HEK293 (cell line): ENCODE measurements around the gene TMEM178A.

Experiments used
- CTCF ChIA-PET: fragments of 350-600 bp; formaldehyde crosslinking; extraction: SDS; loops from one replicate; lab custom pipeline; 2021; ENCODE audit warnings: antibody characterized with exemption; lab: Yijun Ruan, JAX
- POLR2A ChIA-PET: fragments of 300-600 bp; formaldehyde crosslinking; extraction: SDS; loops from one replicate; lab custom pipeline; 2020; ENCODE audit warnings: antibody characterized with exemption, inconsistent platforms; lab: Yijun Ruan, JAX
- H3K27ac ChIP-seq: fragments of 200-500 bp; sonication (Bioruptor generic); 2 replicates; pipeline ENCODE4 v1.5.1; 2014; ENCODE audit warnings: low read depth, low read length, control low read depth, inconsistent platforms; ENCODE audit errors: extremely low read depth
- H3K36me3 ChIP-seq, 2 experiments: fragments of 200-500 bp in 1 of 2; sonication (Bioruptor generic) in 1 of 2; 1 replicate in 1 of 2; 2 replicates in 1 of 2; pipeline ENCODE4 v1.5.1; 2014 to 2017; ENCODE audit warnings: inconsistent platforms in 2 of 2, low read length in 2 of 2; ENCODE audit not compliant: control insufficient read depth in 2 of 2, insufficient read depth in 1 of 2
- H3K4me1 ChIP-seq: fragments of 200-500 bp; sonication (Bioruptor generic); 2 replicates; pipeline ENCODE4 v1.5.1; 2014; ENCODE audit warnings: mild to moderate bottlenecking, low read length, inconsistent platforms; ENCODE audit not compliant: control insufficient read depth, insufficient read depth
- H3K4me3 ChIP-seq: 2 replicates; pipeline ENCODE4 v1.5.1; 2011; ENCODE audit warnings: low read depth, mild to moderate bottlenecking, control low read depth, low read length, moderate library complexity
- H3K9me3 ChIP-seq: fragments of 200-500 bp; sonication (Bioruptor generic); 2 replicates; pipeline ENCODE4 v1.5.1; 2014; ENCODE audit warnings: low read depth, low read length, inconsistent platforms; ENCODE audit not compliant: control insufficient read depth, insufficient read depth
- BCL6B ChIP-seq: fragments of 450-650 bp; formaldehyde crosslinking; IDR thresholded peaks from 2 replicates; pipeline ENCODE4 v1.5.1; 2017; ENCODE audit warnings: missing biosample characterization, missing genetic modification characterization
- MEIS1 ChIP-seq: sonication (generic); formaldehyde crosslinking; IDR thresholded peaks from 2 replicates; pipeline ENCODE4 v1.8.1; 2022; ENCODE audit warnings: missing genetic modification reagents, mild to moderate bottlenecking, borderline replicate concordance
- OSR2 ChIP-seq: fragments of 450-650 bp; formaldehyde crosslinking; IDR thresholded peaks from 2 replicates; pipeline ENCODE4 v1.5.1; 2016; ENCODE audit warnings: missing biosample characterization, missing genetic modification characterization
- SCRT2 ChIP-seq: fragments of 450-650 bp; formaldehyde crosslinking; IDR thresholded peaks from 2 replicates; pipeline ENCODE4 v1.5.1; 2016; ENCODE audit warnings: missing biosample characterization, missing genetic modification characterization
- ZBTB21 ChIP-seq: fragments of 450-650 bp; formaldehyde crosslinking; IDR thresholded peaks from 2 replicates; pipeline ENCODE4 v1.5.1; 2017; ENCODE audit warnings: missing biosample characterization, missing genetic modification characterization
- ZNF140 ChIP-seq: fragments of 450-650 bp; formaldehyde crosslinking; IDR thresholded peaks from 2 replicates; pipeline ENCODE4 v1.5.1; 2016; ENCODE audit warnings: missing biosample characterization, missing genetic modification characterization
- ZNF169 ChIP-seq: fragments of 450-650 bp; formaldehyde crosslinking; IDR thresholded peaks from 2 replicates; pipeline ENCODE4 v1.5.1; 2016; ENCODE audit warnings: missing biosample characterization, missing genetic modification characterization
- ZNF280D ChIP-seq: fragments of 450-650 bp; formaldehyde crosslinking; IDR thresholded peaks from 2 replicates; pipeline ENCODE4 v1.5.1; 2016; ENCODE audit warnings: missing biosample characterization, missing genetic modification characterization
- ZNF324 ChIP-seq: fragments of 450-650 bp; formaldehyde crosslinking; IDR thresholded peaks from 2 replicates; pipeline ENCODE4 v1.5.1; 2016; ENCODE audit warnings: missing biosample characterization, missing genetic modification characterization
- ZNF404 ChIP-seq: fragments of 450-650 bp; formaldehyde crosslinking; IDR thresholded peaks from 2 replicates; pipeline ENCODE4 v1.5.1; 2017; ENCODE audit warnings: missing biosample characterization, missing genetic modification characterization
- ZNF555 ChIP-seq: fragments of 450-650 bp; formaldehyde crosslinking; conservative IDR thresholded peaks from 2 replicates; pipeline ENCODE4 v1.5.1; 2017; ENCODE audit warnings: missing biosample characterization, mild to moderate bottlenecking, missing genetic modification characterization, inconsistent platforms
- ZNF558 ChIP-seq: fragments of 450-650 bp; formaldehyde crosslinking; IDR thresholded peaks from 2 replicates; pipeline ENCODE4 v1.5.1; 2016; ENCODE audit warnings: missing biosample characterization, missing genetic modification characterization
- ZNF561 ChIP-seq: fragments of 450-650 bp; IDR thresholded peaks from 2 replicates; pipeline ENCODE4 v1.5.1; 2018; ENCODE audit warnings: missing biosample characterization, missing genetic modification characterization, borderline replicate concordance
- ZNF654 ChIP-seq: fragments of 450-650 bp; formaldehyde crosslinking; IDR thresholded peaks from 2 replicates; pipeline ENCODE4 v1.5.1; 2016; ENCODE audit warnings: low read depth, missing biosample characterization, missing genetic modification characterization
- ZNF768 ChIP-seq: fragments of 450-650 bp; formaldehyde crosslinking; IDR thresholded peaks from 2 replicates; pipeline ENCODE4 v1.5.1; 2018; ENCODE audit warnings: missing biosample characterization, mild to moderate bottlenecking, missing genetic modification characterization
- TF ChIP-seq, protein P1 (sequence below): fragments of 450-650 bp; formaldehyde crosslinking; IDR thresholded peaks from 2 replicates; pipeline ENCODE4 v1.5.1; 2016; ENCODE audit warnings: missing biosample characterization, missing genetic modification characterization

The TMEM178A gene

DNA sequence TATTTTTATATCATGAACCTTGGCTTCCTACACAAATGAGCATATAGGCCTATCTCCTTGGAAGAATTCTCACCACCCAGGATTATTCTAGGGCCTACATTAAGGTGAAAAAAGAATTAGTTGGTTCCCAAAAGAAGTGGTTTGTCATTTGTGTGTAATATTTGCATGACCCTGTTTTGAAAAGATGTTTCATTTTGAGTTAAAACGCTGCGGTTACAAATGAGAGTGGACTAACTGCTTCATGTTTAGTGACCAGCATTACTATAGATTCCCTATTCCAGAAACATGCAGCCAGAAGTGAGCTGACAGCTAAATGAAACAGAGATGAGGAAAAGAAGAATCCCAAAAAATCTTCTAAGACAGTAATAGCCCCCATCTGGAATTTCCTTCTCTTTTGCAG lies 44.1 kb upstream of the TMEM178A start:
- Histone ChIP-seq H3K4me1 (peaks cover 3% of the 10 kb centered on the region; the same call in 1 of the 2 replicates), H3K4me3 (no peak overlapping the region), H3K9me3 (no peaks in the 10 kb centered on the region), H3K27ac (no peak overlapping the region), H3K36me3 (no peaks in the 10 kb centered on the region)
- ChIA-PET POLR2A (no interaction called here), CTCF (interaction anchor here (1.4 kb wide), 1 partner anchor 109 kb away, joined by 5 read pairs; no protein-coding TSS in a partner anchor)
- TF ChIP-seq MEIS1 (CRISPR knock-in tag) (no peak), BCL6B (no peak), ZNF169 (tag by site-specific recombination) (no peak), ZNF404 (tag by site-specific recombination) (no peak), ZNF561 (tag by site-specific recombination) (no peak), ZNF558 (tag by site-specific recombination) (no peak)
- TF ChIP-seq, protein P1, sequence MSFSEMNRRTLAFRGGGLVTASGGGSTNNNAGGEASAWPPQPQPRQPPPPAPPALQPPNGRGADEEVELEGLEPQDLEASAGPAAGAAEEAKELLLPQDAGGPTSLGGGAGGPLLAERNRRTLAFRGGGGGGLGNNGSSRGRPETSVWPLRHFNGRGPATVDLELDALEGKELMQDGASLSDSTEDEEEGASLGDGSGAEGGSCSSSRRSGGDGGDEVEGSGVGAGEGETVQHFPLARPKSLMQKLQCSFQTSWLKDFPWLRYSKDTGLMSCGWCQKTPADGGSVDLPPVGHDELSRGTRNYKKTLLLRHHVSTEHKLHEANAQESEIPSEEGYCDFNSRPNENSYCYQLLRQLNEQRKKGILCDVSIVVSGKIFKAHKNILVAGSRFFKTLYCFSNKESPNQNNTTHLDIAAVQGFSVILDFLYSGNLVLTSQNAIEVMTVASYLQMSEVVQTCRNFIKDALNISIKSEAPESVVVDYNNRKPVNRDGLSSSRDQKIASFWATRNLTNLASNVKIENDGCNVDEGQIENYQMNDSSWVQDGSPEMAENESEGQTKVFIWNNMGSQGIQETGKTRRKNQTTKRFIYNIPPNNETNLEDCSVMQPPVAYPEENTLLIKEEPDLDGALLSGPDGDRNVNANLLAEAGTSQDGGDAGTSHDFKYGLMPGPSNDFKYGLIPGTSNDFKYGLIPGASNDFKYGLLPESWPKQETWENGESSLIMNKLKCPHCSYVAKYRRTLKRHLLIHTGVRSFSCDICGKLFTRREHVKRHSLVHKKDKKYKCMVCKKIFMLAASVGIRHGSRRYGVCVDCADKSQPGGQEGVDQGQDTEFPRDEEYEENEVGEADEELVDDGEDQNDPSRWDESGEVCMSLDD (tag by site-specific recombination) = no peak

DNA sequence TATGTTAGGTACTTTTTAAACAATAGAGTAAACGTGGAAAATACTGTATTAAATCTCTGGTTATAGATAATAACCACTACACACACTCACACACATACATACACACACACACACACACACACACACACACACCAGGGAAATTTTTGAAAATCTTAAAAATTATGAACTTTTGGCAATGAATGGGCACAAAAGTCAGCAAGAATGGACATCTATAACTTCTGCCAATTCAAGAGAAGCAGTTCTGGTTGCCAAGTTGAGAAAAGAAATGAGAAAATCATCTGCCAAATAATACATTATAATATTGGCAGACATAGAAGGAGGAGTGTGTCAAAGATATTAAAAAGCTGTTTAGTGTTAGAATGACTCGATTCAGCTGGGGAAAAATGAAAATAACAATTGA lies 42.9 kb upstream of the TMEM178A start:
- CTCF ChIA-PET = interaction anchor here (1.4 kb wide), 1 partner anchor 107 kb away, joined by 5 read pairs; no protein-coding TSS in a partner anchor
- Histone ChIP-seq H3K27ac (no peak overlapping the region), H3K4me1 (peaks cover 3% of the 10 kb centered on the region; the same call in 1 of the 2 replicates), H3K4me3 (no peak overlapping the region), H3K36me3 (no peaks in the 10 kb centered on the region), H3K9me3 (no peaks in the 10 kb centered on the region)
- TF ChIP-seq ZNF555 (tag by site-specific recombination) (no peak), ZNF140 (tag by site-specific recombination) (no peak), ZNF561 (tag by site-specific recombination) (no peak), ZNF169 (tag by site-specific recombination) (no peak), ZNF280D (tag by site-specific recombination) (no peak), OSR2 (tag by site-specific recombination) (no peak)
- POLR2A ChIA-PET = no interaction called here

DNA sequence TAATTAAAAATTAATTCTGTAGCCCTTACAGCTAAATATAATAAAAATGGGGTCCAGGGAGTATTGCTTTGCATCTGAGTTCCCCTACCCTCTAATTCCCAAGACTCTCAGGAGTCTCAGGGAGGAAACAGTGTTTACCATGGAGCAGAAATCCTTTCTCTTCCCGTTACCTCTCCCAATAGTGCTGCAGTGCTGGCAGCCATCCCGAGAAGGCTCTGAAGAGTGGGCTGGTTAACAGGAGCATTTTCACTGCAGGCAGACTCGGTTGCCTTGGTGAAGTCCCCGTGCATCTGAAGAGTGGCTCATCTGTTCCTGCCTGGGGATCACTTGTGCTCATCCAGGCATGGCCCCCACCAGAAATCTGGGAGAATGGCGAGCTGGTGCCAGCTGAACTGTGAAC lies 41.8 kb upstream of the TMEM178A start:
- no peaks in the 10 kb centered on the region for H3K9me3 ChIP-seq
- POLR2A ChIA-PET = no interaction called here
- no peak for TF ChIP-seq ZNF654 (tag by site-specific recombination)
- TF ChIP-seq ZBTB21 (tag by site-specific recombination) = no peak
- no peak for TF ChIP-seq SCRT2 (tag by site-specific recombination)
- no peak for TF ChIP-seq ZNF768 (tag by site-specific recombination)
- no peak for TF ChIP-seq ZNF324 (tag by site-specific recombination)
- no peak overlapping the region for H3K27ac ChIP-seq
- no peak overlapping the region for H3K4me3 ChIP-seq
- H3K36me3 ChIP-seq = no peaks in the 10 kb centered on the region
- peaks cover 3% of the 10 kb centered on the region; the same call in 1 of the 2 replicates for H3K4me1 ChIP-seq
- CTCF ChIA-PET = interaction anchor here (0.7 kb wide), 1 partner anchor 73 kb away, joined by 4 read pairs; no protein-coding TSS in a partner anchor
